OCI-LY7 (cell line): ENCODE measurements around the gene TMIE. TPM values are rescaled to one million over a fixed set of nuclear protein-coding genes. Genes with fewer than 3 reads are reported as not detected.

Experiments
- BruUV-seq: library from RNA; stranded (reverse); fragments of 400-500 nt; replicated peaks from 2 replicates; lab custom pipeline; 2021; lab: Mats Ljungman, UMichigan
- CTCF ChIA-PET: fragments of 300-600 bp; sonication (Branson Sonifier 250); formaldehyde crosslinking; loops from one replicate; lab custom pipeline; 2022; ENCODE audit warnings: antibody characterized with exemption; ENCODE audit not compliant: unreplicated experiment; lab: Charles Lee
- POLR2A ChIA-PET: fragments of 300-600 bp; sonication (Branson Sonifier 250); formaldehyde crosslinking; loops from one replicate; lab custom pipeline; 2022; ENCODE audit warnings: antibody characterized with exemption; lab: Charles Lee
- DNase-seq: peaks from one replicate; pipeline ENCODE4 v3.0.0-alpha.2; 2015; ENCODE audit warnings: low spot score
- H2AFZ ChIP-seq: fragments of 200-600 bp; sonication (generic), shearing (Covaris generic); 2 replicates; pipeline ENCODE4 v1.6.1; 2014; ENCODE audit warnings: mild to moderate bottlenecking, antibody characterized with exemption, low read length, moderate library complexity
- H3K27ac ChIP-seq: fragments of 200-600 bp; sonication (generic); 2 replicates; pipeline ENCODE4 v1.5.1; 2014; ENCODE audit warnings: mixed run types, low read depth, mild to moderate bottlenecking, moderate library complexity, low read length, inconsistent platforms; ENCODE audit not compliant: poor library complexity, severe bottlenecking
- H3K36me3 ChIP-seq: fragments of 200-600 bp; sonication (generic); 2 replicates; pipeline ENCODE4 v1.6.1; 2014; ENCODE audit warnings: mild to moderate bottlenecking, antibody characterized with exemption, low read length, moderate library complexity, mixed read lengths; ENCODE audit not compliant: insufficient read depth
- H3K4me1 ChIP-seq: fragments of 200-600 bp; sonication (generic); 2 replicates; pipeline ENCODE4 v1.5.1; 2014; ENCODE audit warnings: mild to moderate bottlenecking, low read length; ENCODE audit not compliant: insufficient read depth, poor library complexity, severe bottlenecking
- H3K4me2 ChIP-seq: fragments of 200-600 bp; sonication (generic); 2 replicates; pipeline ENCODE4 v1.6.1; 2014; ENCODE audit warnings: mild to moderate bottlenecking, low read length
- H3K4me3 ChIP-seq: fragments of 200-600 bp; sonication (generic); 2 replicates; pipeline ENCODE4 v1.5.1; 2014; ENCODE audit warnings: mild to moderate bottlenecking, low read depth, low read length; ENCODE audit not compliant: poor library complexity, severe bottlenecking
- H3K79me2 ChIP-seq: fragments of 200-600 bp; sonication (generic); 2 replicates; pipeline ENCODE4 v1.6.1; 2016; ENCODE audit warnings: low read depth, mild to moderate bottlenecking, low read length, moderate library complexity, mixed read lengths; ENCODE audit not compliant: insufficient read depth
- H3K9me2 ChIP-seq: fragments of 200-600 bp; sonication (generic); 2 replicates; pipeline ENCODE4 v1.6.1; 2016; ENCODE audit warnings: mild to moderate bottlenecking, low read length, mixed read lengths; ENCODE audit not compliant: insufficient read depth
- H3K9me3 ChIP-seq: fragments of 200-600 bp; sonication (generic); 2 replicates; pipeline ENCODE4 v1.6.1; 2014; ENCODE audit warnings: mild to moderate bottlenecking, mixed run types, low read length, mixed read lengths
- H4K20me1 ChIP-seq: fragments of 200-600 bp; sonication (generic); 2 replicates; pipeline ENCODE4 v1.6.1; 2014; ENCODE audit warnings: mild to moderate bottlenecking, antibody characterized with exemption, low read length, moderate library complexity, mixed read lengths; ENCODE audit not compliant: insufficient read depth
- CTCF ChIP-seq: fragments of 200-600 bp; sonication (generic); conservative IDR thresholded peaks from 2 replicates; pipeline ENCODE4 v1.5.1; 2014; ENCODE audit warnings: mild to moderate bottlenecking, antibody characterized with exemption, low read length, moderate library complexity, mixed read lengths
- EZH2phosphoT487 ChIP-seq: fragments of 200-600 bp; sonication (generic); IDR thresholded peaks from 2 replicates; pipeline ENCODE4 v1.6.1; 2018; ENCODE audit warnings: low read depth, borderline replicate concordance, mild to moderate bottlenecking, mixed run types, antibody characterized with exemption, low read length, moderate library complexity, mixed read lengths
- intact Hi-C: fragments of 100-400 bp; cut with micrococcal nuclease; formaldehyde crosslinking; loops from one replicate; pipeline ENCODE4 v1.10.0; 2022; ENCODE audit not compliant: unreplicated experiment
- total RNA-seq, 2 experiments: library from RNA; depleted of rRNA in 1 of 2; stranded (reverse); fragments of >200 nt in 1 of 2; shearing (Covaris generic) in 1 of 2; gene quantifications; 2 replicates each; pipeline ENCODE4 v1.2.3, GENCODE V29; 2014 to 2022

Gene TMIE
- total RNA-seq, 2 experiments from 2014 or later, result not detected

GRCh38 chr3:46660003-46660402, 41.2 kb upstream of the TMIE start:
- no peak overlapping the region for H2AFZ ChIP-seq
- TF ChIP-seq CTCF (no peak), EZH2phosphoT487 (no peak)
- no peaks in the 10 kb centered on the region for H4K20me1 ChIP-seq
- no peaks in the 10 kb centered on the region for H3K9me2 ChIP-seq
- H3K4me1 ChIP-seq, result peaks cover 5% of the 10 kb centered on the region
- intact Hi-C loops, result loop anchor here (2.0 kb wide), 1 partner anchor 171 kb away; no protein-coding TSS in a partner anchor
- ChIA-PET POLR2A (no interaction called here), CTCF (no interaction called here)
- no TSS peak for BruUV-seq
- no peaks in the 10 kb centered on the region for H3K36me3 ChIP-seq
- no peak overlapping the region for H3K4me3 ChIP-seq
- no peaks in the 10 kb centered on the region for H3K79me2 ChIP-seq
- H3K9me3 ChIP-seq, result no peaks in the 10 kb centered on the region
- DNase-seq, result no peak
- no peak overlapping the region for H3K27ac ChIP-seq
- H3K4me2 ChIP-seq, result no peak overlapping the region

GRCh38 chr3:46660543-46661523, 40.4 kb upstream of the TMIE start:
- Histone ChIP-seq H4K20me1 (no peaks in the 10 kb centered on the region), H3K9me2 (no peaks in the 10 kb centered on the region), H3K27ac (no peak overlapping the region), H2AFZ (no peak overlapping the region), H3K4me2 (0 out of 2 replicates have a peak overlapping the region, but pooled peaks have one; percentile 10), H3K4me1 (peaks cover 5% of the 10 kb centered on the region), H3K4me3 (no peak overlapping the region), H3K9me3 (no peaks in the 10 kb centered on the region), H3K36me3 (no peaks in the 10 kb centered on the region), H3K79me2 (no peaks in the 10 kb centered on the region)
- BruUV-seq, result no TSS peak
- peak; percentile 35 for TF ChIP-seq CTCF
- no peak for TF ChIP-seq EZH2phosphoT487
- intact Hi-C loops, result loop anchor here (2.0 kb wide), 1 partner anchor 172 kb away; no protein-coding TSS in a partner anchor
- CTCF ChIA-PET, result no interaction called here
- peak; percentile 49 for DNase-seq
- POLR2A ChIA-PET, result no interaction called here
